KMS-11 (cell line): ENCODE measurements around the gene ABCB8.

Source experiments
- H2AFZ ChIP-seq: fragments of 200-600 bp; sonication (generic); 2 replicates; pipeline ENCODE4 v1.6.1; 2016; ENCODE audit warnings: antibody characterized with exemption, mixed run types, low read depth
- H3K27ac ChIP-seq: fragments of 200-600 bp; sonication (generic); 2 replicates; pipeline ENCODE4 v1.6.1; 2016; ENCODE audit warnings: mild to moderate bottlenecking, mixed run types
- H3K27me3 ChIP-seq: fragments of 200-600 bp; sonication (generic); 2 replicates; pipeline ENCODE4 v1.6.1; 2017; ENCODE audit warnings: mild to moderate bottlenecking, low read depth, mixed run types, moderate library complexity; ENCODE audit not compliant: insufficient read depth
- H3K36me3 ChIP-seq: fragments of 200-600 bp; sonication (generic); 2 replicates; pipeline ENCODE4 v1.6.1; 2017; ENCODE audit warnings: mild to moderate bottlenecking, mixed run types; ENCODE audit not compliant: insufficient read depth
- H3K4me1 ChIP-seq: fragments of 200-600 bp; sonication (generic); 2 replicates; pipeline ENCODE4 v1.6.1; 2016; ENCODE audit warnings: mild to moderate bottlenecking, low read depth, mixed run types; ENCODE audit not compliant: poor library complexity, severe bottlenecking
- H3K4me2 ChIP-seq: fragments of 200-600 bp; sonication (generic); 2 replicates; pipeline ENCODE4 v1.7.0; 2016; ENCODE audit warnings: mild to moderate bottlenecking, mixed run types
- H3K4me3 ChIP-seq: fragments of 200-600 bp; sonication (generic); IDR thresholded peaks from 2 replicates; pipeline ENCODE4 v1.6.1; 2017; ENCODE audit warnings: low read depth, low read length, mixed read lengths; ENCODE audit not compliant: insufficient read depth
- H3K79me2 ChIP-seq: fragments of 200-600 bp; sonication (generic); 2 replicates; pipeline ENCODE4 v1.6.1; 2016; ENCODE audit warnings: low read depth, mixed run types; ENCODE audit not compliant: insufficient read depth
- H3K9ac ChIP-seq: fragments of 200-600 bp; sonication (generic); 2 replicates; pipeline ENCODE4 v1.6.1; 2016; ENCODE audit warnings: mild to moderate bottlenecking, mixed run types
- H4K20me1 ChIP-seq: fragments of 200-600 bp; sonication (generic); 2 replicates; pipeline ENCODE4 v1.6.1; 2016; ENCODE audit warnings: mild to moderate bottlenecking, mixed run types; ENCODE audit not compliant: insufficient read depth
- CTCF ChIP-seq: fragments of 200-600 bp; sonication (generic); conservative IDR thresholded peaks from 2 replicates; pipeline ENCODE4 v1.6.1; 2017; ENCODE audit warnings: low read depth, mild to moderate bottlenecking, antibody characterized with exemption, low read length, moderate library complexity, mixed read lengths

ABCB8 gene

GRCh38 chr7:151095123-151095797, 67.0 kb downstream of the ABCB8 start:
- Histone ChIP-seq H3K4me2 (no peak overlapping the region), H3K4me3 (no peak overlapping the region), H3K79me2 (peaks cover 94% of the 10 kb centered on the region), H3K9ac (no peak overlapping the region), H3K4me1 (no peaks in the 10 kb centered on the region), H3K36me3 (no peaks in the 10 kb centered on the region; the same call in 1 of the 2 replicates), H4K20me1 (peaks cover 27% of the 10 kb centered on the region), H3K27ac (no peak overlapping the region), H2AFZ (no peak overlapping the region), H3K27me3 (no peaks in the 10 kb centered on the region)
- no peak for TF ChIP-seq CTCF

GRCh38 chr7:151095828-151096475, 67.7 kb downstream of the ABCB8 start:
- Histone ChIP-seq H3K27me3 (no peaks in the 10 kb centered on the region), H3K4me1 (no peaks in the 10 kb centered on the region), H3K36me3 (no peaks in the 10 kb centered on the region; the same call in 1 of the 2 replicates), H3K9ac (no peak overlapping the region), H2AFZ (no peak overlapping the region), H3K4me3 (no peak overlapping the region), H3K4me2 (no peak overlapping the region), H4K20me1 (peaks cover 29% of the 10 kb centered on the region), H3K79me2 (peaks cover 92% of the 10 kb centered on the region), H3K27ac (no peak overlapping the region)
- TF ChIP-seq CTCF, result no peak
